Measurements from ENCODE around the gene MACROD2.
"Not testable (repeated sequence)": the region's sequence is repeated elsewhere in the genome, so short reads cannot be mapped to it uniquely, and the experiment has no call there.

MACROD2 gene

GRCh38 chr20:15977026-15977425 lies 1981.7 kb downstream of the MACROD2 start:
- TF ChIP-seq, protein P1, sequence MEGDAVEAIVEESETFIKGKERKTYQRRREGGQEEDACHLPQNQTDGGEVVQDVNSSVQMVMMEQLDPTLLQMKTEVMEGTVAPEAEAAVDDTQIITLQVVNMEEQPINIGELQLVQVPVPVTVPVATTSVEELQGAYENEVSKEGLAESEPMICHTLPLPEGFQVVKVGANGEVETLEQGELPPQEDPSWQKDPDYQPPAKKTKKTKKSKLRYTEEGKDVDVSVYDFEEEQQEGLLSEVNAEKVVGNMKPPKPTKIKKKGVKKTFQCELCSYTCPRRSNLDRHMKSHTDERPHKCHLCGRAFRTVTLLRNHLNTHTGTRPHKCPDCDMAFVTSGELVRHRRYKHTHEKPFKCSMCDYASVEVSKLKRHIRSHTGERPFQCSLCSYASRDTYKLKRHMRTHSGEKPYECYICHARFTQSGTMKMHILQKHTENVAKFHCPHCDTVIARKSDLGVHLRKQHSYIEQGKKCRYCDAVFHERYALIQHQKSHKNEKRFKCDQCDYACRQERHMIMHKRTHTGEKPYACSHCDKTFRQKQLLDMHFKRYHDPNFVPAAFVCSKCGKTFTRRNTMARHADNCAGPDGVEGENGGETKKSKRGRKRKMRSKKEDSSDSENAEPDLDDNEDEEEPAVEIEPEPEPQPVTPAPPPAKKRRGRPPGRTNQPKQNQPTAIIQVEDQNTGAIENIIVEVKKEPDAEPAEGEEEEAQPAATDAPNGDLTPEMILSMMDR (conservative IDR thresholded peaks at IDR 0.05; ENCODE audit: low read depth, low read length) = no peak
- DNase-seq (ENCODE audit: low read depth) = no peak
- H3K4me3 ChIP-seq (ENCODE audit: low read length) = no peak overlapping the region

GRCh38 chr20:15977758-15978157 lies 1982.4 kb downstream of the MACROD2 start:
- DNase-seq (ENCODE audit: low read depth) = no peak
- H3K4me3 ChIP-seq (ENCODE audit: low read length) = no peak overlapping the region
- TF ChIP-seq, protein P1 (conservative IDR thresholded peaks at IDR 0.05; ENCODE audit: low read depth, low read length) = no peak

GRCh38 chr20:15985494-15986368 lies 1990.4 kb downstream of the MACROD2 start:
- H3K4me3 ChIP-seq (ENCODE audit: low read length); DNase-seq (ENCODE audit: low read depth): not testable (repeated sequence)

DNA sequence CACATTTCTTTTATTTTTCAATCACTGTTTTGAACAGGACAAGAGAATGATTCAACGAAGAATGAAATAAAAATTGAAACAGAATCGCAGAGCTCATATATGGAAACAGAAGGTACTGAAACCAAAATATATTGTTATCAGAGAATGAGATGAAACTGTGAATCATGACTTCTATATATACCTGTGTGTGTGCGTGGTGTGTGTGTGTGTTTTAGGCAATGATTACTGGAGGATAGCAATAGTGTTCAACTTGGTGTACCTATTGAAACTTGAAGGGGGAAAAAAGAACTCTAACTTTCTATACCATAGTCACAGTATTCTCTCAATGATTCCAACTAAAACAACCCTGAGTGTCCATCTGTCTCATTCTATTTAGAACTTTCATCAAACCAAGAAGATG lies 1991.4 kb downstream of the MACROD2 start:
- no peak for DNase-seq (ENCODE audit: low read depth)
- no peak overlapping the region for H3K4me3 ChIP-seq (ENCODE audit: low read length)
- TF ChIP-seq, protein P1 (conservative IDR thresholded peaks at IDR 0.05; ENCODE audit: low read depth, low read length) = no peak

GRCh38 chr20:15991279-15991678 lies 1996.0 kb downstream of the MACROD2 start:
- TF ChIP-seq, protein P1 (conservative IDR thresholded peaks at IDR 0.05; ENCODE audit: low read depth, low read length) = no peak
- no peak for DNase-seq (ENCODE audit: low read depth)
- no peak overlapping the region for H3K4me3 ChIP-seq (ENCODE audit: low read length)

DNA sequence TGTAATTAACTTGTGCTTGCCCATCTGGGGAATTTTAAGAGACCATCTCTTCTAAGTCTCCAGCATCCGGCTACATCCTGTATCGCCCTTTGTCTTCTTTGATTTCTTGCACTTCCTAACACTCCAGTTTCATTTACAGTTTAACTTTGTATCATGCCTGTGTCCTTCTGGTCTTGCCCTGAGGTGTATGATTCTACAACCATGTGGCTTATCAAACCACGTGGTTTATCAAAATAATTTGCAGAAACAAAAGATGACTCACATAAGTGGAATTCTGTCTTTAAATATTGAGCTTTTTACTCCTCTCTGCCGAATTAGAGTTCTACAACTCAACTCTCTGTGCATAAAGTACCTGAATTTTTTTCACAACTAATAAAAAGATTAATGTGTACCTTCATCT lies 1997.2 kb downstream of the MACROD2 start:
- DNase-seq (ENCODE audit: low read depth) = no peak
- no peak overlapping the region for H3K4me3 ChIP-seq (ENCODE audit: low read length)
- TF ChIP-seq, protein P1 (conservative IDR thresholded peaks at IDR 0.05; ENCODE audit: low read depth, low read length) = no peak

DNA sequence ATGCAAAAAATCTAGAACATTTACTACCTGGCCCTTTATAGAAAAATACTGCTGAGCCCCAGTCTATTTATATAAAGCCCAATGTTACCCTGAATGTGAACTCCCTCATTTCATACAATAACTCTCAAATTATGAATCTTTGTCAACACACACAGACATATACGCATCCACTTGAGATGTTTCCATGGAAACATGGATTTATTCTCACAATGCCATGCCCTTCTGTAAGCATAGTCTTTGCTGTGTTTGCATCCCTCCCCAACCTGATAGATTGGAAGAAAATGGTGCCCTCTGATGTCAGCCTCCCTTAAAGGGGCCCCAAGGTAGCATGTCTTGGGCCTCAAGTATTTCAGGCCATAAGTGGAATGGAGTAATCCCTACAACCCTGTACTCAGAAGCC lies 2004.8 kb downstream of the MACROD2 start:
- no peak overlapping the region for H3K4me3 ChIP-seq (ENCODE audit: low read length)
- DNase-seq (ENCODE audit: low read depth) = no peak
- TF ChIP-seq, protein P1 (conservative IDR thresholded peaks at IDR 0.05; ENCODE audit: low read depth, low read length) = no peak

All from retinal pigment epithelial cell (primary cell).